H9 (cell line): Measurements from ENCODE around the gene SNX25. TPM values are rescaled to one million over a fixed set of nuclear protein-coding genes. Genes with fewer than 3 reads are reported as not detected.
A peak's percentile ranks its signal among the peaks of the same experiment; 100 is the strongest.

Experiments
- DNase-seq: peaks from one replicate; pipeline ENCODE4 v3.0.0-alpha.2; 2017
- H2AFZ ChIP-seq: one replicate; pipeline ENCODE4 v1.6.1; 2013; ENCODE audit warnings: mild to moderate bottlenecking, low read length, control low read depth, moderate library complexity
- H2AK5ac ChIP-seq: 2 replicates; pipeline ENCODE4 v1.6.1; 2013; ENCODE audit warnings: low read length, control low read depth, mixed read lengths; ENCODE audit not compliant: insufficient read length
- H2BK120ac ChIP-seq: one replicate; pipeline ENCODE4 v1.6.1; 2013; ENCODE audit warnings: low read depth, mild to moderate bottlenecking, low read length, control low read depth, inconsistent platforms; ENCODE audit not compliant: poor library complexity, severe bottlenecking
- H2BK12ac ChIP-seq: 2 replicates; pipeline ENCODE4 v1.6.1; 2013; ENCODE audit warnings: low read length, control low read depth, mixed read lengths, low read depth; ENCODE audit not compliant: insufficient read length
- H2BK15ac ChIP-seq: 2 replicates; pipeline ENCODE4 v1.6.1; 2013; ENCODE audit warnings: low read depth, low read length, control low read depth
- H2BK20ac ChIP-seq: one replicate; pipeline ENCODE4 v1.6.1; 2013; ENCODE audit warnings: low read depth, mild to moderate bottlenecking, low read length, control low read depth, inconsistent platforms; ENCODE audit not compliant: poor library complexity, severe bottlenecking
- H2BK5ac ChIP-seq: 2 replicates; pipeline ENCODE4 v1.6.1; 2013; ENCODE audit warnings: low read length, control low read depth, mixed read lengths; ENCODE audit not compliant: insufficient read length
- H3K14ac ChIP-seq: 2 replicates; pipeline ENCODE4 v1.6.1; 2013; ENCODE audit warnings: low read length, control low read depth; ENCODE audit not compliant: insufficient read depth
- H3K18ac ChIP-seq: 2 replicates; pipeline ENCODE4 v1.6.1; 2013; ENCODE audit warnings: low read depth, mild to moderate bottlenecking, mixed read lengths, low read length, control low read depth; ENCODE audit not compliant: insufficient read length
- H3K23ac ChIP-seq: 2 replicates; pipeline ENCODE4 v1.6.1; 2013; ENCODE audit warnings: low read length, control low read depth, mixed read lengths, low read depth; ENCODE audit not compliant: insufficient read length
- H3K23me2 ChIP-seq: 2 replicates; pipeline ENCODE4 v1.6.1; 2013; ENCODE audit warnings: low read depth, mild to moderate bottlenecking, mixed read lengths, low read length, control low read depth; ENCODE audit not compliant: insufficient read length, poor library complexity, severe bottlenecking
- H3K27ac ChIP-seq: 2 replicates; pipeline ENCODE4 v1.5.1; 2013; ENCODE audit warnings: low read length, control low read depth, mixed read lengths, low read depth; ENCODE audit not compliant: insufficient read length
- H3K27me3 ChIP-seq: 2 replicates; pipeline ENCODE4 v1.6.1; 2013; ENCODE audit warnings: low read length, control low read depth, inconsistent platforms; ENCODE audit not compliant: insufficient read depth
- H3K4ac ChIP-seq: 2 replicates; pipeline ENCODE4 v1.6.1; 2013; ENCODE audit warnings: low read depth, mild to moderate bottlenecking, control low read depth, inconsistent platforms, low read length, moderate library complexity
- H3K4me1 ChIP-seq: 2 replicates; pipeline ENCODE4 v1.6.1; 2013; ENCODE audit warnings: low read length, control low read depth, inconsistent platforms; ENCODE audit not compliant: insufficient read depth
- H3K4me2 ChIP-seq: 2 replicates; pipeline ENCODE4 v1.6.1; 2013; ENCODE audit warnings: low read length, control low read depth, mixed read lengths; ENCODE audit not compliant: insufficient read length, insufficient read depth
- H3K56ac ChIP-seq: 2 replicates; pipeline ENCODE4 v1.6.1; 2013; ENCODE audit warnings: low read depth, mild to moderate bottlenecking, mixed read lengths, low read length, control low read depth; ENCODE audit not compliant: insufficient read length
- H3K79me1 ChIP-seq: 2 replicates; pipeline ENCODE4 v1.6.1; 2013; ENCODE audit warnings: low read depth, mild to moderate bottlenecking, moderate library complexity, low read length, control low read depth, inconsistent platforms; ENCODE audit not compliant: insufficient read depth, poor library complexity, severe bottlenecking
- H3K79me2 ChIP-seq: 2 replicates; pipeline ENCODE4 v1.6.1; 2013; ENCODE audit warnings: low read length, control low read depth, inconsistent platforms; ENCODE audit not compliant: insufficient read depth
- H3K9ac ChIP-seq: 2 replicates; pipeline ENCODE4 v1.6.1; 2013; ENCODE audit warnings: low read length, control low read depth, mixed read lengths; ENCODE audit not compliant: insufficient read length; ENCODE audit errors: extremely low read depth
- H3K9me3 ChIP-seq: one replicate; pipeline ENCODE4 v1.6.1; 2013; ENCODE audit warnings: low read depth, low read length, inconsistent platforms; ENCODE audit not compliant: control insufficient read depth
- H3T11ph ChIP-seq: one replicate; pipeline ENCODE4 v1.6.1; 2013; ENCODE audit warnings: mild to moderate bottlenecking, low read length, control low read depth, inconsistent platforms
- H4K20me1 ChIP-seq: one replicate; pipeline ENCODE4 v1.6.1; 2013; ENCODE audit not compliant: control insufficient read depth, insufficient read length, insufficient read depth
- H4K5ac ChIP-seq: 2 replicates; pipeline ENCODE4 v1.6.1; 2013; ENCODE audit warnings: low read depth, mild to moderate bottlenecking, mixed read lengths, low read length, control low read depth; ENCODE audit not compliant: insufficient read length
- H4K8ac ChIP-seq: replicated peaks from 2 replicates; pipeline ENCODE4 v1.6.1; 2013; ENCODE audit warnings: low read length, control low read depth, mixed read lengths, low read depth; ENCODE audit not compliant: insufficient read length
- H4K91ac ChIP-seq: 2 replicates; pipeline ENCODE4 v1.6.1; 2013; ENCODE audit warnings: low read depth, mild to moderate bottlenecking, moderate library complexity, mixed read lengths, low read length, control low read depth; ENCODE audit not compliant: insufficient read length
- H3K27ac Mint-ChIP-seq, 3 experiments: 2 replicates in 2 of 3; 3 replicates in 1 of 3; pipeline ENCODE4 v1.8.0; 2020 to 2021; ENCODE audit warnings: mixed read lengths in 3 of 3, mild to moderate bottlenecking in 1 of 3, moderate library complexity in 1 of 3
- H3K27me3 Mint-ChIP-seq: 2 replicates; pipeline ENCODE4 v1.8.0; 2021; ENCODE audit warnings: low read depth, mild to moderate bottlenecking, moderate library complexity, mixed read lengths
- H3K36me3 Mint-ChIP-seq, 3 experiments: 2 replicates in 2 of 3; 3 replicates in 1 of 3; pipeline ENCODE4 v1.8.0; 2020 to 2021; ENCODE audit warnings: low read depth in 3 of 3, mixed read lengths in 3 of 3; ENCODE audit not compliant: insufficient read depth in 1 of 3
- H3K4me1 Mint-ChIP-seq, 2 experiments: 2 replicates each; pipeline ENCODE4 v1.8.0; 2020; ENCODE audit warnings: mixed read lengths in 2 of 2
- H3K4me3 Mint-ChIP-seq, 2 experiments: 2 replicates in 1 of 2; 3 replicates in 1 of 2; pipeline ENCODE4 v1.8.0; 2020 to 2021; ENCODE audit warnings: mild to moderate bottlenecking in 2 of 2, mixed read lengths in 2 of 2, moderate library complexity in 1 of 2
- H3K9me3 Mint-ChIP-seq, 2 experiments: 2 replicates in 1 of 2; 3 replicates in 1 of 2; pipeline ENCODE4 v1.8.0; 2020; ENCODE audit warnings: mild to moderate bottlenecking in 2 of 2, mixed read lengths in 2 of 2, moderate library complexity in 1 of 2
- WGBS: extraction: QIAGEN DNeasy Blood & Tissue Kit; methylation state at CpG from one replicate; pipeline ENCODE4 v1.1.7; 2013; ENCODE audit warnings: missing lambda C conversion rate, low lambda C conversion rate, mixed read lengths; ENCODE audit not compliant: insufficient read length; ENCODE audit errors: extremely low coverage; 5-methylcytosine and 5-hydroxymethylcytosine counted together
- total RNA-seq: library from RNA; stranded (reverse); gene quantifications from 2 replicates; pipeline ENCODE4 v1.2.1, GENCODE V29; 2021
- TF ChIP-seq, protein P1 (sequence below): fragments of 200-600 bp; sonication (generic); conservative IDR thresholded peaks from 3 replicates; pipeline ENCODE4 v1.8.0; 2021; ENCODE audit warnings: antibody characterized with exemption, mild to moderate bottlenecking

The SNX25 gene
- total RNA-seq, 1 experiment from 2014 or later = 28.2 TPM

- Histone ChIP-seq H3K23ac (no peak within 1 kb of the TSS), H2BK120ac (peak within 1 kb of the TSS; percentile 53), H3K14ac (peak within 1 kb of the TSS; percentile 83), H3T11ph (no peak within 1 kb of the TSS), H3K4ac (no peak within 1 kb of the TSS), H3K79me1 (no peaks in the 10 kb centered on the region), H3K79me2 (no peaks in the 10 kb centered on the region), H4K5ac (no peak within 1 kb of the TSS), H3K9ac (no peak within 1 kb of the TSS), H2BK15ac (no peak within 1 kb of the TSS), H3K27ac (no peak within 1 kb of the TSS), H2AK5ac (no peak within 1 kb of the TSS), H3K18ac (no peak within 1 kb of the TSS), H2BK12ac (no peak within 1 kb of the TSS), H3K4me2 (peak within 1 kb of the TSS; percentile 39), H4K8ac (no peak within 1 kb of the TSS), H3K27me3 (no peaks in the 10 kb centered on the region; the same call in 1 of the 2 replicates), H4K20me1 (no peaks in the 10 kb centered on the region), H3K4me1 (peaks cover 7% of the 10 kb centered on the region; the same call in 1 of the 2 replicates), H2BK20ac (no peak within 1 kb of the TSS), H3K23me2 (peaks cover 3% of the 10 kb centered on the region), H2BK5ac (no peak within 1 kb of the TSS), H4K91ac (no peak within 1 kb of the TSS), H3K9me3 (no peaks in the 10 kb centered on the region), H3K56ac (no peak within 1 kb of the TSS), H2AFZ (no peak within 1 kb of the TSS)
- TF ChIP-seq, protein P1, sequence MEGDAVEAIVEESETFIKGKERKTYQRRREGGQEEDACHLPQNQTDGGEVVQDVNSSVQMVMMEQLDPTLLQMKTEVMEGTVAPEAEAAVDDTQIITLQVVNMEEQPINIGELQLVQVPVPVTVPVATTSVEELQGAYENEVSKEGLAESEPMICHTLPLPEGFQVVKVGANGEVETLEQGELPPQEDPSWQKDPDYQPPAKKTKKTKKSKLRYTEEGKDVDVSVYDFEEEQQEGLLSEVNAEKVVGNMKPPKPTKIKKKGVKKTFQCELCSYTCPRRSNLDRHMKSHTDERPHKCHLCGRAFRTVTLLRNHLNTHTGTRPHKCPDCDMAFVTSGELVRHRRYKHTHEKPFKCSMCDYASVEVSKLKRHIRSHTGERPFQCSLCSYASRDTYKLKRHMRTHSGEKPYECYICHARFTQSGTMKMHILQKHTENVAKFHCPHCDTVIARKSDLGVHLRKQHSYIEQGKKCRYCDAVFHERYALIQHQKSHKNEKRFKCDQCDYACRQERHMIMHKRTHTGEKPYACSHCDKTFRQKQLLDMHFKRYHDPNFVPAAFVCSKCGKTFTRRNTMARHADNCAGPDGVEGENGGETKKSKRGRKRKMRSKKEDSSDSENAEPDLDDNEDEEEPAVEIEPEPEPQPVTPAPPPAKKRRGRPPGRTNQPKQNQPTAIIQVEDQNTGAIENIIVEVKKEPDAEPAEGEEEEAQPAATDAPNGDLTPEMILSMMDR = no peak
- no CpG with 5 or more reads among the region's 103 CpGs for WGBS
- H3K4me3 Mint-ChIP-seq = peak within 1 kb of the TSS; percentile 85 to 93
- peaks cover 26 to 32% of the 10 kb centered on the region in 2 experiments for H3K4me1 Mint-ChIP-seq
- peaks cover 0 to 16% (median 9%) of the 10 kb centered on the region in 3 experiments; a peak in 3 of 7 replicates for H3K36me3 Mint-ChIP-seq
- peaks cover 16% of the 10 kb centered on the region for H3K27me3 Mint-ChIP-seq
- peak within 1 kb of the TSS in 2 of 3 experiments; percentile 30 to 70; a peak in 2 of 7 replicates for H3K27ac Mint-ChIP-seq
- DNase-seq = peak; percentile 61
- no peaks in the 10 kb centered on the region for H3K9me3 Mint-ChIP-seq
Measured at GRCh38 chr4:185203486-185204237, 5.7 kb upstream of the SNX25 start, which contains the start of gene CFAP97. Gene CFAP97 (minus strand): TSS chr4:185204000. CDS start chr4:185191196, 12,804 bp downstream.
